ENCODE results near the gene DBR1. TPM values are rescaled to one million over a fixed set of nuclear protein-coding genes. Genes with fewer than 3 reads are reported as not detected.

The DBR1 gene
- total and polyA plus RNA-seq, 7 experiments from 2014 or later = 14.7 to 28.2 (median 20.8) TPM

DNA sequence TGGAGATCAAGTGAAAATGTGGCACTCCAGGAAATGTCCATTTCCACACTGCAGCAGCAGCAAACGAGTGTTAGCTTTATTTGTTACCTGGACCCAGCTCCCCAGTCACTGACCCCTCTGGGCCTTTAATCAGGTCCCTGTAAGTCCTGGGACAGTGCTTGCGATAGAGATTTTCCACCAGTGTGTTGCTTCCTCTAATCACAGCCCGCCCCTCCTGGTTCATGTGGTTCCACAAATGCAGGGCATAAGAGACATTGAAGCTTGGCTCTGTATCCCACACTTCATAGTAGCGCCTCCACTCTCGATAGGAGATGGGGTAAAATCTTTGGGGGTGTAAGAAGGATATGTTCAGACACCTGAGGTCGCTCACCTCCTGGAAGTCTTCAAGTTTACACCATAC is 50.5 kb downstream of the DBR1 start:
- no peaks in the 10 kb centered on the region for H3K36me3 Mint-ChIP-seq
- H3K4me1 Mint-ChIP-seq = peaks cover 0 to 5% (median 0%) of the 10 kb centered on the region in 7 donors
- H3K27ac Mint-ChIP-seq = no peak overlapping the region
- H3K9me3 Mint-ChIP-seq = peaks cover 0 to 5% (median 1%) of the 10 kb centered on the region in 11 donors
- H3K4me3 ChIP-seq (ENCODE audit: low read length) = no peak overlapping the region
- no peaks in the 10 kb centered on the region for H3K36me3 ChIP-seq (ENCODE audit: control insufficient read depth in 2 of 3, insufficient read depth in 3 of 3, low read length in 3 of 3)
- H3K27me3 ChIP-seq (ENCODE audit: control insufficient read depth in 2 of 2, insufficient read depth in 2 of 2, low read length in 2 of 2) = no peaks in the 10 kb centered on the region
- no peaks in the 10 kb centered on the region for H3K9me3 ChIP-seq (ENCODE audit: control insufficient read depth in 2 of 3, low read length in 3 of 3)
- intact Hi-C loops (cut with micrococcal nuclease) = no loop called here
- ATAC-seq (no peak), DNase-seq (no peak)
- no peak overlapping the region for H3K27ac ChIP-seq (ENCODE audit: low read depth, low read length)
- CTCF ChIA-PET = no interaction called here
- H3K27me3 Mint-ChIP-seq = peaks cover 4 to 21% (median 12%) of the 10 kb centered on the region in 5 donors
- H3K4me3 Mint-ChIP-seq = no peak overlapping the region
- POLR2A ChIA-PET = interaction anchor here (0.7 kb wide), 1 partner anchor 46 kb away, joined by 3 read pairs; no protein-coding TSS in a partner anchor
- no peaks in the 10 kb centered on the region for H3K4me1 ChIP-seq (ENCODE audit: control insufficient read depth in 2 of 2, insufficient read depth in 2 of 2, low read length in 2 of 2)

DNA sequence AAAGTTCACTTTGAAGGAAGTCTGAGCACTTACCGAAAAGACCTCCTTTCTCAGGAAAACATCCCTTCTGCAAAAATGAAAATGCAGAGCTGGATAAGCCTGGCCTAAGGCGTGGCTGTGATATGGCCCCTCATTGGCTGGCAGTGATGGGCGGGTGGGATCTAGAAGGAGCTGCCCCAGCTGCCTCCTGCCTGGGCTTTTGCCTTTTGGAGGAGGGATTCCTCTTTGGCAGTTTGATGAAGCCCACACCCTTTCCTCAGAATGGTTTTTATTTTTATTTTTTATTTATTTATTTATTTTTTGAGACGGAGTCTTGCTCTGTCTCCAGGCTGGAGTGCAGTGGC is 55.3 kb downstream of the DBR1 start:
- Mint-ChIP-seq H3K36me3 (peaks cover 0 to 3% (median 0%) of the 10 kb centered on the region in 5 donors), H3K9me3 (peaks cover 0 to 10% (median 2%) of the 10 kb centered on the region in 11 donors), H3K27me3 (peaks cover 22 to 53% (median 26%) of the 10 kb centered on the region in 5 donors), H3K27ac (no peak overlapping the region), H3K4me1 (peaks cover 2 to 15% (median 8%) of the 10 kb centered on the region in 7 donors), H3K4me3 (no peak overlapping the region)
- intact Hi-C loops (cut with micrococcal nuclease) = loop anchor here (1.0 to 5.0 kb wide), 3 partner anchors 37 to 1014 kb away; no protein-coding TSS in a partner anchor
- no peak overlapping the region for H3K4me3 ChIP-seq (ENCODE audit: low read length)
- POLR2A ChIA-PET = no interaction called here
- H3K27ac ChIP-seq (ENCODE audit: low read depth, low read length) = no peak overlapping the region
- peaks cover 0 to under 1% of the 10 kb centered on the region in 2 donors for H3K27me3 ChIP-seq (ENCODE audit: control insufficient read depth in 2 of 2, insufficient read depth in 2 of 2, low read length in 2 of 2)
- no peaks in the 10 kb centered on the region for H3K9me3 ChIP-seq (ENCODE audit: control insufficient read depth in 2 of 3, low read length in 3 of 3)
- H3K36me3 ChIP-seq (ENCODE audit: control insufficient read depth in 2 of 3, insufficient read depth in 3 of 3, low read length in 3 of 3) = no peaks in the 10 kb centered on the region
- H3K4me1 ChIP-seq (ENCODE audit: control insufficient read depth in 2 of 2, insufficient read depth in 2 of 2, low read length in 2 of 2) = no peaks in the 10 kb centered on the region
- no peak for DNase-seq
- CTCF ChIA-PET = interaction anchor here (2.5 kb wide), 1 partner anchor 50 kb away, joined by 10 read pairs; no protein-coding TSS in a partner anchor
- no peak for ATAC-seq

DNA sequence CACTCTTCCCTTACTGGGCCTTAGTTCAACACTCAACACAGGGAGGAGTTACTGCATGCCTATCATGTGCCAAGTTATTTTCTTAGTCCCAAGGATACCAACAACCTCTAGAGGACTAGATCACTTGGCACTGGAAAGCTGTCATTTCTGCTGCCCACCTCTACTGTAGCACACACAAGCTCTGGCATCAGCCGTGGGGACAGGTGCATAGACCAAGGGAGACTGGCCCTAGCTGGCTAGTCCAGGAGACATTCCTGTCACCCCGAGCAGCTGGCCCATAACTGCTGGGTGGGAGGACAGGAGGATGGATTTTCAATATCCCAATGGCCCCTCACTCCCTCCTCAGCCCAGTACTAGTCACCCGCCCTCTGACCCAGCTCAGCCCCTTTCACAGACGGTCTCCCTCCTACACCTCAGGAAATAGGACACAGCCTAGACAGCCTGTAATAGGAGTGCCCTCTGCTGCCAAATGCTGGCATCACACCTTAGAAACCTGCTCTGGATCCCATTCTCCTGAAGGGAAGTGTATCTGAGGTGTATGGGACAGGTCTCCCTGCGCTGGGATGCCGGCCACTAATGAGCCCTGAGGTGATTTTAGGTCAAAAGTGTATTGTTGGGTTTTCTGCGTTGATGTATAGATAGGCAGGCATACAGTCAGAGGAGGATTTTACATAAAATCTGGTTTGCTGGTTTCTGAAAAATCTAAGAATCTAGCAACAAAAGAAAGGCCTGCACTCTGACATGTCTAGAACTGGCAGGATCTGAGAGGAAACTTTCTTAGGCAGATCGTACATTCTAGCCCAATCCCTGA is 55.9 kb downstream of the DBR1 start:
- H3K36me3 Mint-ChIP-seq = peaks cover 0 to 3% (median 0%) of the 10 kb centered on the region in 5 donors
- peaks cover 2 to 13% (median 8%) of the 10 kb centered on the region in 7 donors for H3K4me1 Mint-ChIP-seq
- ATAC-seq = peak; percentile 65
- H3K27ac Mint-ChIP-seq = no peak overlapping the region
- peaks cover 0 to 4% of the 10 kb centered on the region in 2 donors for H3K27me3 ChIP-seq (ENCODE audit: control insufficient read depth in 2 of 2, insufficient read depth in 2 of 2, low read length in 2 of 2)
- ChIA-PET CTCF (interaction anchor here (0.6 to 2.5 kb wide), 2 partner anchors 49 to 674 kb away, joined by 5 to 10 read pairs; no protein-coding TSS in a partner anchor), POLR2A (interaction anchor here (0.5 kb wide), 1 partner anchor 468 kb away, joined by 3 read pairs; no protein-coding TSS in a partner anchor)
- DNase-seq = peak in 6 of 9 donors; percentile 10 to 57 (median 24)
- peaks cover 0 to 10% (median 2%) of the 10 kb centered on the region in 11 donors for H3K9me3 Mint-ChIP-seq
- no peaks in the 10 kb centered on the region for H3K36me3 ChIP-seq (ENCODE audit: control insufficient read depth in 2 of 3, insufficient read depth in 3 of 3, low read length in 3 of 3)
- H3K27me3 Mint-ChIP-seq = peaks cover 19 to 58% (median 31%) of the 10 kb centered on the region in 5 donors
- H3K4me1 ChIP-seq (ENCODE audit: control insufficient read depth in 2 of 2, insufficient read depth in 2 of 2, low read length in 2 of 2) = no peaks in the 10 kb centered on the region
- no peak overlapping the region for H3K4me3 Mint-ChIP-seq
- no peak overlapping the region for H3K4me3 ChIP-seq (ENCODE audit: low read length)
- H3K9me3 ChIP-seq (ENCODE audit: control insufficient read depth in 2 of 3, low read length in 3 of 3) = no peaks in the 10 kb centered on the region
- intact Hi-C loops (cut with micrococcal nuclease) = loop anchor here (1.0 to 5.0 kb wide), 3 partner anchors 37 to 1014 kb away; no protein-coding TSS in a partner anchor
- no peak overlapping the region for H3K27ac ChIP-seq (ENCODE audit: low read depth, low read length)

DNA sequence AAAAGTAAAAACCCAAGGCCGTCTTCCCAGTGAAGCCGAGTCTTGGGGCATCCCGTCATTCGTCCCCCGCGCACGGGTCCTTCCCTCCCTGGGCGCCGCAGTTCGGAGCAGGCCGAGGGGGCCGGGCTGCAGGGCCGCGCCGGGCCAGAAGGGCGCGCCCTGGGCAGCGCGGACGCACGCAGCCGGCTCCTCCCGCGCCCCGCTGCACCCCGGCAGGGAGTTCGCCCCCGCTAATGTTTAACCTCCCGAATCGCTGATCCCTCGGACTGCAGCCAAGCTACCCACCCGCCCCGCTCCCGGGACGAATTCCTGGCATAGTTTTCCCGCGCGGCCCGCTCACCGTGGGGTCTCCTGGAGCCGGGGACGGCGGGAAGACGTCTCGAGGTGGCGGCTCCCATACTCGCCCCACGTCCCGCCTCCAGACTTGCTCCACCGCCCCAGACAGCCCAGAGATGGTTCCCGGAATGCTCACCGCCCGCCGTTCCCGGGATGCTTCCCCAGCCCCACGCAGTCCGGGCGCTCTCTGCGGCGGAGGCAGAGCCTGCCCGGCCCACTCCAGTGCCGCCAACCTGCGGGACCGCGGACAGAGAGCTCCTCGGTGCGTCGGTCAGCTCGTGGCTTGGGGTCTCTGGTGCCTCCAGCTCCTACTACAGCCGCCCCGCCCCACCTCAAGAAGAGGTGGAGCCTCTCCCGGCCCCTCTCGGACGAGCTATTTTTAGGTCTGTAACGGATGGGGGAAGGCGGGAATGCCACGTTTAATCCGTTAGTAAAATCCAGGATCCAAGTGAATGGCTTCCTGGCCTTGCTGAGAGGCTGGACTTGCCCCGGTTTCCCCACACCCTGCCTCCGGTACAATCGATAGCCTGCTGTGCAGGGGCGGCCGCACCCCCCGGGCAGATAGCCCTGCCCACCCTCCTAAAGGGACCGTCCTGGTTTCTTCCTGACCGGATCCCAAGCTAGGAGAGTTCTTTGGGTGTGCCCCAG is 59.4 kb downstream of the DBR1 start, which contains the start of gene DZIP1L:
Gene DZIP1L, minus strand, starts transcription at position 621 of the 984 bp plus-strand sequence. CDS start 11,637 bp downstream, outside the sequence.
- ATAC-seq (peak; percentile 89), DNase-seq (peak in 3 of 9 donors; percentile 8 to 52 (median 29))
- Histone ChIP-seq H3K4me3 (ENCODE audit: low read length) (peak within 1 kb of the TSS; percentile 47), H3K27ac (ENCODE audit: low read depth, low read length) (no peak within 1 kb of the TSS), H3K4me1 (ENCODE audit: control insufficient read depth in 2 of 2, insufficient read depth in 2 of 2, low read length in 2 of 2) (no peaks in the 10 kb centered on the region), H3K9me3 (ENCODE audit: control insufficient read depth in 2 of 3, low read length in 3 of 3) (no peaks in the 10 kb centered on the region), H3K27me3 (ENCODE audit: control insufficient read depth in 2 of 2, insufficient read depth in 2 of 2, low read length in 2 of 2) (peaks cover 0 to 4% of the 10 kb centered on the region in 2 donors), H3K36me3 (ENCODE audit: control insufficient read depth in 2 of 3, insufficient read depth in 3 of 3, low read length in 3 of 3) (no peaks in the 10 kb centered on the region)
- Mint-ChIP-seq H3K4me3 (peak within 1 kb of the TSS; percentile 65 to 86 (median 76)), H3K27me3 (peaks cover 21 to 62% (median 49%) of the 10 kb centered on the region in 5 donors), H3K9me3 (peaks cover 0 to 7% (median 0%) of the 10 kb centered on the region in 11 donors), H3K36me3 (peaks cover 0 to 3% (median 0%) of the 10 kb centered on the region in 5 donors), H3K27ac (peak within 1 kb of the TSS in 1 of 9 donors; percentile 31), H3K4me1 (peaks cover 2 to 13% (median 8%) of the 10 kb centered on the region in 7 donors)
- ChIA-PET CTCF (no interaction called here), POLR2A (no interaction called here)
- intact Hi-C loops (cut with micrococcal nuclease) = loop anchor here in 1 of 2 donors (5.0 kb wide), 1 partner anchor 33 kb away; no protein-coding TSS in a partner anchor

DNA sequence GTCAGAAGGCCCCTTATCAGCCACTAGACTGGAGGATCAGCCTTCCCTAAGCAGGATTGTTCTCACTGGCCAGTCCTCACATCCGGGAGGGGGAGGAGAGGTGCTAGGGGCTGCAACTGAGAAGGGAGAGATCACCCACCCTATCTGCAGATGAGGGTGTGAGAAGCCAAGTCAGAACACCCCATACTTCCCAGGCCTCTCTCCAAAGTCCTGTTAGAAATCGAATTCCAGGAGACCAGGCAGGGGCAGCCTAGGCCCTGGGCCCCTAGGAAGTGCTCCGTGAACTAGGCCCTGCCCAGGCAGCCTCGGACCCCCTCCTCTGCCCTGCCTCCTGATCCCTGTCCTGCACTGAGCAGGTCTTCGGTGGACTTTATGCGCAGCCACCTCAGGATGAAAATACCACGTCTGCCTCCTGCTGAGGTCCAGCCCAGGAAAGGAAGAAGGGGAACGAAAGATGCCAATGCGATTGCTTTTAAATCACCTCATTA is 60.2 kb downstream of the DBR1 start:
- POLR2A ChIA-PET = no interaction called here
- Mint-ChIP-seq H3K27ac (no peak overlapping the region), H3K9me3 (peaks cover 0 to 7% (median 0%) of the 10 kb centered on the region in 11 donors), H3K36me3 (peaks cover 0 to 3% (median 0%) of the 10 kb centered on the region in 5 donors), H3K4me3 (peak overlapping the region; percentile 29 to 84 (median 74)), H3K4me1 (peaks cover 2 to 13% (median 8%) of the 10 kb centered on the region in 7 donors), H3K27me3 (peaks cover 19 to 65% (median 49%) of the 10 kb centered on the region in 5 donors)
- intact Hi-C loops (cut with micrococcal nuclease) = no loop called here
- Histone ChIP-seq H3K9me3 (ENCODE audit: control insufficient read depth in 2 of 3, low read length in 3 of 3) (no peaks in the 10 kb centered on the region), H3K27ac (ENCODE audit: low read depth, low read length) (no peak overlapping the region), H3K4me3 (ENCODE audit: low read length) (no peak overlapping the region), H3K27me3 (ENCODE audit: control insufficient read depth in 2 of 2, insufficient read depth in 2 of 2, low read length in 2 of 2) (peaks cover 0 to 4% of the 10 kb centered on the region in 2 donors), H3K36me3 (ENCODE audit: control insufficient read depth in 2 of 3, insufficient read depth in 3 of 3, low read length in 3 of 3) (no peaks in the 10 kb centered on the region), H3K4me1 (ENCODE audit: control insufficient read depth in 2 of 2, insufficient read depth in 2 of 2, low read length in 2 of 2) (no peaks in the 10 kb centered on the region)
- CTCF ChIA-PET = no interaction called here
- ATAC-seq (no peak), DNase-seq (no peak)

DNA sequence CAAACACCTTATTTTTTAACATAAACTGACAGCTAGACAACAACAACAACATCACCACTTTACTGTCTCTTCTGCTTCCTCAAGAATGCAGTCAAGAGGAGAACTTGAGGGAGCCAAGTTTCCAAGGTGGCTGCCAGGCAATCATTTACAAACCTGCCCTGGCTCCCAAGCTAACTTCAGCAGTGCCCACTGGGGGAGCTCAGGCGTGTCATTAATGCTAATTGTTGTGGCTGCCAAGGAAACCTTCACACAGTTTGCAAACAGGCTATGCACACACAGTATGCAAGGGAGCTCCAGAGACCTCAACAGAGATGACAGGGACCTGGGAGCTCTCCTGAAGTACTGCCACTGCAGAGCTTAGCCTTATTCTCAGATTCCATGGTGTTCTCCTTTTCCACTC is 61.4 kb downstream of the DBR1 start:
- no peak overlapping the region for H3K27ac ChIP-seq (ENCODE audit: low read depth, low read length)
- H3K4me3 ChIP-seq (ENCODE audit: low read length) = no peak overlapping the region
- intact Hi-C loops (cut with micrococcal nuclease) = no loop called here
- peaks cover 0 to 7% (median 0%) of the 10 kb centered on the region in 11 donors for H3K9me3 Mint-ChIP-seq
- CTCF ChIA-PET = interaction anchor here (1.4 kb wide), 1 partner anchor 47 kb away, joined by 3 read pairs; no protein-coding TSS in a partner anchor
- peaks cover 0 to 4% of the 10 kb centered on the region in 2 donors for H3K27me3 ChIP-seq (ENCODE audit: control insufficient read depth in 2 of 2, insufficient read depth in 2 of 2, low read length in 2 of 2)
- no peak overlapping the region for H3K4me3 Mint-ChIP-seq
- no peak for ATAC-seq
- peaks cover 0 to 3% (median 0%) of the 10 kb centered on the region in 5 donors for H3K36me3 Mint-ChIP-seq
- peaks cover 19 to 68% (median 49%) of the 10 kb centered on the region in 5 donors for H3K27me3 Mint-ChIP-seq
- H3K4me1 ChIP-seq (ENCODE audit: control insufficient read depth in 2 of 2, insufficient read depth in 2 of 2, low read length in 2 of 2) = no peaks in the 10 kb centered on the region
- peaks cover 2 to 13% (median 8%) of the 10 kb centered on the region in 7 donors for H3K4me1 Mint-ChIP-seq
- POLR2A ChIA-PET = no interaction called here
- no peaks in the 10 kb centered on the region for H3K36me3 ChIP-seq (ENCODE audit: control insufficient read depth in 2 of 3, insufficient read depth in 3 of 3, low read length in 3 of 3)
- no peak for DNase-seq
- H3K27ac Mint-ChIP-seq = no peak overlapping the region
- H3K9me3 ChIP-seq (ENCODE audit: control insufficient read depth in 2 of 3, low read length in 3 of 3) = no peaks in the 10 kb centered on the region

Measured in naive thymus-derived CD4-positive, alpha-beta T cell (primary cell).